ENCODE measurements around the gene CCDC144A. TPM values are rescaled to one million over a fixed set of nuclear protein-coding genes. Genes with fewer than 3 reads are reported as not detected.
"Not testable (repeated sequence)": the region's sequence is repeated elsewhere in the genome, so short reads cannot be mapped to it uniquely, and the experiment has no call there.

Gene CCDC144A, protein sequence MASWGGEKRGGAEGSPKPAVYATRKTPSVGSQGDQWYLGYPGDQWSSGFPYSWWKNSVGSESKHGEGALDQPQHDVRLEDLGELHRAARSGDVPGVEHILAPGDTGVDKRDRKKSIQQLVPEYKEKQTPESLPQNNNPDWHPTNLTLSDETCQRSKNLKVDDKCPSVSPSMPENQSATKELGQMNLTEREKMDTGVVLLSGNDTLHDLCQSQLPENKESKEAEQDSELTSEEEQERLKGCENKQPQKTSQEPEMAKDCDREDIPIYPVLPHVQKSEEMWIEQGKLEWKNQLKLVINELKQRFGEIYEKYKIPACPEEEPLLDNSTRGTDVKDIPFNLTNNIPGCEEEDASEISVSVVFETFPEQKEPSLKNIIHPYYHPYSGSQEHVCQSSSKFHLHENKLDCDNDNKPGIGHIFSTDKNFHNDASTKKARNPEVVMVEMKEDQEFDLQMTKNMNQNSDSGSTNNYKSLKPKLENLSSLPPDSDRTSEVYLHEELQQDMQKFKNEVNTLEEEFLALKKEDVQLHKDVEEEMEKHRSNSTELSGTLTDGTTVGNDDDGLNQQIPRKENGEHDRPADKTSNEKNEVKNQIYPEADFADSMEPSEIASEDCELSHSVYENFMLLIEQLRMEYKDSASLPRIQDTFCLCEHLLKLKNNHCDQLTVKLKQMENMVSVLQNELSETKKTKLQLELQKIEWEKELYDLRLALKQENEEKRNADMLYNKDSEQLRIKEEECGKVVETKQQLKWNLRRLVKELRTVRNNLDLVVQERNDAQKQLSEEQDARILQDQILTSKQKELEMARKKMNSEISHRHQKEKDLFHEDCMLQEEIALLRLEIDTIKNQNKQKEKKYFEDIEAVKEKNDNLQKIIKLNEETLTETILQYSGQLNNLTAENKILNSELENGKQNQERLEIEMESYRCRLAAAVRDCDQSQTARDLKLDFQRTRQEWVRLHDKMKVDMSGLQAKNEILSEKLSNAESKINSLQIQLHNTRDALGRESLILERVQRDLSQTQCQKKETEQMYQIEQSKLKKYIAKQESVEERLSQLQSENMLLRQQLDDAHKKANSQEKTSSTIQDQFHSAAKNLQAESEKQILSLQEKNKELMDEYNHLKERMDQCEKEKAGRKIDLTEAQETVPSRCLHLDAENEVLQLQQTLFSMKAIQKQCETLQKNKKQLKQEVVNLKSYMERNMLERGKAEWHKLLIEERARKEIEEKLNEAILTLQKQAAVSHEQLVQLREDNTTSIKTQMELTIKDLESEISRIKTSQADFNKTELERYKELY (N-terminal part only)
- 1 to 10 TPM in 2 of 4 donors, under 1 TPM in 2; 0.46 to 4.0 (median 1.2) TPM for polyA plus RNA-seq (ENCODE audit: insufficient read length in 4 of 4)

DNA sequence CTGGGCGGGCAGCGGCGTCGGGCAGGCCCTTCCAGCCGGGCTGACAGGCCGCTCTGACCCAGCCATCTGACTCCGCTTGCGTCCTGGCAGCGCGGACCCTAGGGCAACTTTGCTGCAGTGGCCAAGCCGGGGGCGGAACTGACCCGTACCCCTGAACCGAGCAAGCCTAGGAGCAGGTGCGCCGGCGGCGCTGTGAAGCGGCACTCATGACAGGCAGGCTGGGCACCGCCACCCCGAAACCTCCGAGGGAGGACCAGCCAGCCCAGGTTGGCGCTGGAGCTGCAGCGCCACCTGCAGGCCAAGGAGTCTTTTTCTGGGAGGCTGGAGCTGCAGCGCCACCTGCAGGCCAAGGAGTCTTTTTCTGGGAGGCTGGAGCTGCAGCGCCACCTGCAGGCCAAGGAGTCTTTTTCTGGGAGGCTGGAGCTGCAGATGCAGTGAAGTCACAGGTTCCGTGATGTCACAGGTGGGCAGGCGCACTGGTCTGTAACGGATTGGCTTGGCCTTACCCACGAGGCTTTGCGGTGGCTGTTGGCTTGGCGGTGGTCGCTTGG is at the start of gene CCDC144A:
Gene CCDC144A, plus strand, starts transcription at position 511 of the 551 bp plus-strand sequence. CDS start 160 bp downstream, outside the sequence.
- DNase-seq (ENCODE audit: low read depth in 4 of 4, low spot score in 3 of 4) = not testable (repeated sequence)

DNA sequence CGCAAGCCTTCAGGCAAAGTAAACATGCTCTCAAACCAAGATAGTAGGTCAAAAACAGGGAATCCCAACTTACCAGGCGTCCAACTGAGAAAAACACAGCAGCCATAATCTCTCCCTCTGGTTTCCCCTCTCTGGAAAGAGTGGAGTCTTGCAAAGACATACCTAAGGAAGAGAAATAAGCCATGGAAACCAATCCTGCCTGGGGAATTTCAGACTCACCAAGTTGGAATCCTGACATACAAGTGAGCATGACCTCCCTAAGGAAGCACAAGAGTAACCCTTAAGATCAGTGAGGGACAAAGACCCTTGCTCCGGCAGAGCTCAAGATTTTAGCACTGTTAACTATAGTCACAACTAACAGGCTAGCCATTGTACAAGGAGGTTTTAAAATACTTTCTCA is 40.5 kb upstream of the CCDC144A start:
- no peak for DNase-seq (ENCODE audit: low read depth in 4 of 4, low spot score in 3 of 4)

DNA sequence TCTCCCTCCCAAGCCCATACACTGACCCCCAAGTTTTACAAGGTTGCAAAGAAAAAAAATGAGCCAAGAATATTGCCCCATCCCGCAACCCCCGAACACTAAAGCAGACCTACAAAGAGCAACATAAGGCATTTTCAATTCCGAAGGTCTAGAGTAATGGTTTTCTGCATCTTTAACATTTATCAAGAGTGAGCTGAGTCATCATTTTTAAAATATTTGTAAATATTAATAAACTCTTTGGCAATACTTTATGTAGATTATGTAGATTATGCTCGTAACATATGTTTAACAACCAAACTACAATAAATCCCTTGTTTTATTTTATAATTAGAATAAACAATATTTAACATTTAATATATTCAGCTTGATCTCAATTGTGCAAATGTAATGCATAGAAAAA is 37.8 kb upstream of the CCDC144A start:
- DNase-seq (ENCODE audit: low read depth in 4 of 4, low spot score in 3 of 4) = no peak

DNA sequence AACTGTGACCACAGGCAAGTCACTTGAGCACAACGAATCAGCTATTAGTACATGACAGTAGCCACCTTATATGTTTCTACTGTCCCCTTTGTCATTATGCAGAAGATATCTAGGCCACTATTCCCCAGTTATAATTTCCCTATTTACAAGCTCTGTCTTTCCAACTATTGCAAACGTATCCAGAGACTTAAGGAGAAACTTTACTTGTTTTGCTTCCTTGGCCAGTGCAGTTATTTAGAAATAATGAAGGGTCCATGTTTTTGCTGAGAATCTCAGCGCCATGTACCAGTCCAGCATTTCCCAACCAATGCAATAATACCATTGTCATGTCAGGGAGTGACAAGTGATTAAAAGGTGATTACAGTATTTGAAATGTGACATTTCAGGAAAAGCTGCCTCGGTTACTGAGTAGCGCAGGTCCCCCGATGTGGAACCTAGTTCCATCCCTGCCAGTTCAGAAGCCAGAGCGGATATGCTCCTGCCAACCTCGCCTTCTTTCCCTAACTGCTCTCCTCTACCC is 37.1 kb upstream of the CCDC144A start:
- DNase-seq (ENCODE audit: low read depth in 4 of 4, low spot score in 3 of 4) = peak in 1 of 4 donors; percentile 6

DNA sequence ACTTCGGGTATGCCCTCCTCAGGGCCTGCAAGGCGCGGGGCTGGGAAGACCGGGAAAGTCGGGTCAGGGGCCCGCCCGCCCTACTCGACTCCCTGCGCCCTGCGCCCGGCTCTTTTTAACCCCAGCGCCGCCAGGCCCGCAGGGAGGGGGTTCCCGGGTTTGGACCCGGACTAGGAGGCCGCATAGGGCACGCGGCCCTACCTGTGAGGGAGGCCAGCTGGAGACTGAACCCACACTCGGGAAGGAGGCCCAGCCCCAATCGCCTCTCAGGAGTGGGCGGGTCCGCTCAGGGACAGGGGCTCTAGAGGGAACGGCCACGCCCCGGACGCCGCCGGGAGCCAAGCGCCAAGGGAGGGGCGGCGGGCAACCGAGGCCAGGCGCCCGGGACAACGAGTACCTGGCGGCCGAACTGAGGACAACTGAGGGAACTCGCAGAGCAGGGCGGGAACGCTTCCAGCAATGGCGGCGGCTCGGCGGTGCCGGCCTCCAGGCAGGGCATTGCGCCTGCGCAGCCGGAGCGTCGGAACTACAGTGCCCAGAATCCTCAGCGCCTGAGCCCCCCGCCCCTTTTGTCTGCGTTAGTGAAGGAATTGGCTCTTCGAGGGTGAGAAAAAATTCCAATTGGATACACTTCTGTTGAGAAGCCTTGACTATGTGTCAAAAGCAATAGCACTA is 36.5 kb upstream of the CCDC144A start, which contains the start of gene ZNF624:
Gene ZNF624, minus strand, starts transcription at position 484 of the 675 bp plus-strand sequence.
- peak; percentile 81 to 87 (median 84) for DNase-seq (ENCODE audit: low read depth in 4 of 4, low spot score in 3 of 4)

DNA sequence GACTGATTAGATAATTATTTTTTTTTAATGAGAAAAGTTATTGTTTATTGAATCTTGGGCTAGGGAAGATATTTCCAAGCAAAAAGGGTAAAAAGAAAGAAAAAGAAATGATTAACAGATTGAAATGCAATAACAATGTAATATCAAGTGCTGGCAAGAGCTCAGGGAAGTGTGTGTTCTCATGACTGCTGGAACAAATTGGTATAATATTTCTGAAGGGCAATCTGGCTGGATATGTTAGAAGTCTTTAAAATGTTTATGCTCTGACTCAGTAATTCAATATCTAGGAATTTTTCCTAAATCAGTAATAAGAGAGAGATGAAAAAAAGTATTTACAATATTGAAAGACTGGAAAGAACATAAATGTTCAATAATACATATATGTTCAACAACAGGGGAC is 28.8 kb upstream of the CCDC144A start:
- DNase-seq (ENCODE audit: low read depth in 4 of 4, low spot score in 3 of 4) = no peak

DNA sequence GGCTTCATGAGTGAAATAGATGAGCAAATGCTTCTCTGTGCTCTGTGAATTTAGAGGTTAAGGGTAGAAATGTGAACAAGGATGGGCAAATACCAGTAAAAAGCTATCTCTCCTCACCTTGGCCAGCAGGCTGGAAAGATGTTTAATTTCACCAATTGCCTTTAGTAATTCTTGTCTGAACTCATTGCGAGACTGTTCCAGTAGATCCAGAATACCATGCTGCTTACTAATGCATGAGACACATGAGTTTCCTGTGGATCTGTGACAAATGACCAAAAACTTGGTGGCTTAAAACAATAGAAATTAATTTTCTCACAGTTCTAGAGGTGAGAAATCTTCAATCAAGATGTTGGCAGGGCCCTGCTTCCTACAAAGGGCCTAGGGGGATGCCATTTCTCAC is 27.1 kb upstream of the CCDC144A start:
- no peak for DNase-seq (ENCODE audit: low read depth in 4 of 4, low spot score in 3 of 4)

DNA sequence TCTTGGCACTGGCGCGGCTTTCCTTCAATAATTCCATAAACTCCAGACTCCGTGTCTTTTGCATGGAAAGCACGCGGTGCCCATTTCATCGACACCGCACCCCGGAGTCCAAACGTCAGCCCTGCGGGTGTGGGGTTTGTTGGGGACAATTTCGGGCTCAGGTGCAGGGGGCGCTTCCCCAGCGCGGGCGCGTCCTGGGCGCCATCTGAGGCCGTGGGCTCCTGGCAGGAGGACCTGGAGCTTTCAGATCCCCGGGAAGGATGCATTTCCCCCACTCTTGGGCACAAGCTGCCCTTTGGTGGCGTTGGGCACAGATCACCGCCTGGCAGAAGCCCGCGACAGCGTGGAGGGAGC is 23.5 kb upstream of the CCDC144A start:
- not testable (repeated sequence) for DNase-seq (ENCODE audit: low read depth in 4 of 4, low spot score in 3 of 4)

DNA sequence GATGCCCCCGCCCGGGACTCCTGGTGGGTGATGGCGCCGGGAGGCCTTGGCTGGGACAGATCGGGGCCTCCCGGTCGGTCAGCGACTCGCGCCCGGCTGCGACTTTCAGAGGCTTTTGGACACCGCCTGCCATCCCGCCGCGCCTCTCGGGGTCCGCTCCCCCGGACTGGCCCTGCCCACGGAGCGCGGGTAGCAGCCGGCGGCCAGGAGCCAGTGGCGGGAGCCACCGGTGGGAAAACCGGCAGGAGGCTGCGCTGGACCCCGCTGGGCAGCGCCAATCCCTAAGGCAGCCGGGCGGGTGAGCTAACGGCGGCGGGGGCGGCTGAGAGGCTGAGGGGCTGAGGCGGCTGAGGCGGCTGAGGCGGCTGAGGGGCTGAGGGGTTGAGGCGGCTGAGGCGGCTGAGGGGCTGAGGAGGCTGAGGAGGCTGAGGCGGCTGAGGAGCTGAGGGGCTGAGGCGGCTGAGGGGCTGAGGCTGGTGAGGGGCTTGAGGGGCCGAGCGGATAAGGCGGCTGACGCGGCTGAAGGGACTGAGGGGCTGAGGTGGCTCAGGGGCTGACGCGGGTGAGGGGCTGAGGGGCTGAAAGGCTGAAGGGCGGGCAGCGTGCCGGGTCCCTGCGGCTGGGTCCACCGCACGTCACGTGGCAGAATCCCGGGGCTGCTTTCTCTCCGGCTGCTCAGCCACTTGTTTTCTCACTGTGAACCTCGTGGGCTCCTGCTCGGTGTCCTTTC is 23.0 kb upstream of the CCDC144A start:
- peak in 1 of 4 donors; percentile 17 for DNase-seq (ENCODE audit: low read depth in 4 of 4, low spot score in 3 of 4)

DNA sequence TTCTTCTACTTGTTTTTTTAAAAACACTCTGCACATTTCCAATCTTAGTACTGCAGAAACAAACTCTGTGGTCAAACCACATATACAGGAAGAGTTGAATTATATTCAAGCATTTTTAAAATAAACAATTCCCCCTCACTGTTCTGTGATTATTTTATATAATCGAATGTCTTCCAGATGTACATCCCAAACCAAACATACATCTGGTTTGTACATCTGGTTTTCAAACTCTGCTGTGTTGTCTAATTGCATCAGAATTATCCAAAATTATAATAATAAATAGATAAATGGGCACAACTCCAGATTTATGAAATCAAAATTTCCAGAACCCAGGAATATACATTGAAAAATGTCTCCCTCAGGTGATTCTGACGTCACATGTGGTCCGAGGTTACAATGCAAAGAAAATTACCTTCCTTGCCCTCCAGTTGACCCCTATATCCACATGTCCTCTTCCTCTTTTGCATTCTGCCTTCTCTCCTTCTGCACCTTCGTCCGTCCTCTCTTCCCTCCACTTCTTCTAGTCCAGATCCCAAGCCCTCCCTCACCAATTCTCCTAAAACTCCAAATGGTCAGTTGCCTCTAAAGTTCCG is 13.3 kb upstream of the CCDC144A start:
- DNase-seq (ENCODE audit: low read depth in 4 of 4, low spot score in 3 of 4) = no peak

DNA sequence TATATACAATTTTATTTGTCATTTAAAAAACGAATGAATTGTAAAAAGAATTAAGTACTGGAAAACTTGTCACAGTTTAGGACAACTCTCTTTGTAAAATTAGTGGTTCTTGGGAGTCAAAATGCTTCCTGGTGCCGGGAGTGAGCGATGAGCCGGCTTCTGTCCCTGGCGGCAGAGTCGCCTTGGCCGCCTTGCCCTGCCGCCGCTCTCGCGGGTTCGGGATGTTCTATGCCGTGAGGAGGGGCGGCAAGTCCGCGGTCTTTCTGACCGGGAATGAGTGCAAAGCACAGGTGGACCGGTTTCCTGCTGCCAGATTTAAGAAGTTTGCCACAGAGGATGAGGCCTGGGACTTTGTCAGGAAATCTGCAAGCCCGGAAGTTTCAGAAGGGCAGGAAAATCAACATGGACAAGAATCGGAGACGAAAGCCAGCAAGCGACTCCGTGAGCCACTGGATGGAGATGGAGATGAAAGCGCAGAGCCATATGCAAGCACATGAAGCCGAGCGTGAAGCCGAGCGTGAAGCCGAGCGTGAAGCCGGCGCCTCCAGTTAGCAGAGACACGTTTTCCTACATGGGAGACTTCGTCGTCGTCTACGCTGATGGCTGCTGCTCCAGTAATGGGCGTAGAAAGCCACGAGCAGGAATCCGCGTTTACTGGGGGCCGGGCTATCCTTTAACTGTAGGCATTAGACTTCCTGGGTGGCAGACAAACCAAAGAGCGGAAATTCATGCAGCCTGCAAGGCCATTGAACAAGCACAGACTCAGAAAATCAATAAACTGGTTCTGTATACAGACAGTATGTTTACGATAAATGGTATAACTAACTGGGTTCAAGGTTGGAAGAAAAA is 6.5 kb upstream of the CCDC144A start:
- DNase-seq (ENCODE audit: low read depth in 4 of 4, low spot score in 3 of 4) = not testable (repeated sequence)

DNA sequence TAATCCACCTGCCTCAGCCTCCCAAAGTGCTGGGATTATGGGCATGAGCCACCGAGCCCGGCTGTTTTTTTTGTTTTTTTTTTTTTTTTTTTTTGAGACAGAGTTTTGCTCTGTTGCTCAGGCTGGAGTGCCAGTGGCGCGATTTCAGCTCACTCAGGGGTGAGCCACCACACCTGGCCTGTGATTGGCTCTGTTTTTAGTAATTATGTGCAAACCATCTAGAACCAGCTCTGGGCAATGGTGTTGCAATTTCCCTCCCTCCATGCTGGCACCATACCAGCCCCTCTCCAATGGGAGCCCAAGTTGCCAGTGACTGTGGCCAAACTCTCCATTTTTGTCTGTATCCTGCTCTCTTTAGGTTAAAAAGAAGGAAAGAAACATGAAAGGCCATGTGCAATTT is 4.0 kb upstream of the CCDC144A start:
- not testable (repeated sequence) for DNase-seq (ENCODE audit: low read depth in 4 of 4, low spot score in 3 of 4)

DNA sequence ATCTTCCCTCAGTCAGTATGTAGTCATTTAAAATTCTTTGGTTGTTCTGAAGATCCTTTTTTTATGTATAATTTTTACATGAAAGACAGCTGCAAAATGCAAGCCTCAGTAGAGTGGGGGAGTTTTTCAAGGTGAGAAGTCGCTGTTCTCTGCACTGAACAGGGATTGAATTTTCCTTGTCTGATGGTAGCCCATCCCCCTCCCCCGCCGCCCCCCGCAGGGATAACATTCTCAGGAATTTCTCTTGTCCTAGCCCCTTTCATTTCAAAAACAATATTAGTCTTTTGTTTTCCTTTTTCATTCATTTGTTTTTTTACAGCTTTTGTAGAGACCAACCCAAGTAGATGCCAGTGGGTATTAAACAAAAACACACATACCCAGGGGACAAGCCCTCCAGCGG is 2.9 kb upstream of the CCDC144A start:
- DNase-seq (ENCODE audit: low read depth in 4 of 4, low spot score in 3 of 4) = not testable (repeated sequence)

DNA sequence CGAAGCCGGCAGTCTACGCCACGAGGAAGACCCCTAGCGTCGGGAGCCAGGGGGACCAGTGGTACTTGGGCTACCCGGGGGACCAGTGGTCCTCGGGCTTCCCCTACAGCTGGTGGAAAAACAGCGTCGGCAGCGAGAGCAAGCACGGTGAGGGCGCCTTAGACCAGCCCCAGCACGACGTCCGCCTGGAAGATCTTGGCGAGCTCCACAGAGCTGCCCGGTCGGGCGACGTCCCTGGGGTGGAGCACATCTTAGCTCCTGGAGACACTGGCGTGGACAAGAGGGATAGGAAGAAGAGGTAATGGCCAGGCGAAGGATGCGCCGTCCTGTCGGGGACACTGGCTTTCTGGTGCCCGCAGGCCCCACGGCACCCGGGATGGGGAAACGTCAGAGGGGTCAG is 406 bp downstream of the CCDC144A start:
- not testable (repeated sequence) for DNase-seq (ENCODE audit: low read depth in 4 of 4, low spot score in 3 of 4)

DNA sequence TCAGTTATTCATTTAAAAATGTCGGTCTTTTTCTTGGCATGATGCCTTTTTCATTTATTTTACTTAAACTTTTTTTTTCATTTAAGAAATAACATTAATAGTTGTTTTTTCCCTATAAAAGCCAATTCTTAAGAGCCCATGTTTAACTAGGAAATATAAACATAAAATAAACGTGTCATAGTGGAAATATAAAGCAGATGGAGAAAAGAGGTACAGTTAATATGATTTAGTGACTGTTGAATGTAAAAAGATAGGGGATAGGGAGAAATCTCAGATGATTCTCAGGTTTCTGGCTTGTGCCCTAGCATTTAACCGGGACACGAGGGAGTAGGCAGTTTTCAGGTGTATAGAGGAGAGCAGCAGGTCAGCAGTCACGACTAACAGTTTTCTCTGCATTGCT is 7.6 kb downstream of the CCDC144A start:
- DNase-seq (ENCODE audit: low read depth in 4 of 4, low spot score in 3 of 4) = not testable (repeated sequence)

DNA sequence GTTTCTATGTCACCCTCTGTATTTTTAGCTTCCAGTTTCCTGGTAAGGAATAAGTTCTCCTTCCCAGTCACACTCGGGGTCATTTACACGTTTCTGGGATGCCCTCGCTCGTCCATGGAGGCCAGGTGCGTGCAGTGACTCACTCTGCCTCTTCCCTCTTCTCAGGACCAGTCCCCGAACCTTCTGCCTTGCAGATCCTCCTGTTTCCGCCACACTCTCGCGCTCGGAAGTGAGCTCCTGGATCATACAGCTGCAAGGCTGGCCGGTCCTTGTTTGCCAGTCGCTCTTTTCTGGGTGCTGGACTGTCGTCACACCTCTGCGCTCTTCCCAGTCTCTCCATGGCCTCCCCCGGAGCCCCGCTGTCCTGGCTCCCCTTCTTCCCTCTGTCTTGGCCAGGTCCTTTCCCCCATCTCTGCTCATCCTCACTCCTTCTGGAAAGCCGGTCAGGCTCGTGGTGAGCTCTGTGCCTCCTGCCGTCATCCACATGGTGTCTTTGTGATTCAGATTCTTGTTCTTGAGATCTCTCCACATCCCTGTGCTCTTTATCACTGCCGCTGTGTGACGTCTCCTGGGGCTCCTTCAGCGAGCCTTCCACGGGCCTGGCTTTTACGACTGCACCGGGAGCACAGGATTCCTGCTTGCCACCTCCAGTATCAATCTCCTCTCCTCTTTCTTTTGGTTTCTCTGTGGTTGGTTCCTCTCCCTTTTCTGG is 55.6 kb downstream of the CCDC144A start:
- not testable (repeated sequence) for DNase-seq (ENCODE audit: low read depth in 4 of 4, low spot score in 3 of 4)

DNA sequence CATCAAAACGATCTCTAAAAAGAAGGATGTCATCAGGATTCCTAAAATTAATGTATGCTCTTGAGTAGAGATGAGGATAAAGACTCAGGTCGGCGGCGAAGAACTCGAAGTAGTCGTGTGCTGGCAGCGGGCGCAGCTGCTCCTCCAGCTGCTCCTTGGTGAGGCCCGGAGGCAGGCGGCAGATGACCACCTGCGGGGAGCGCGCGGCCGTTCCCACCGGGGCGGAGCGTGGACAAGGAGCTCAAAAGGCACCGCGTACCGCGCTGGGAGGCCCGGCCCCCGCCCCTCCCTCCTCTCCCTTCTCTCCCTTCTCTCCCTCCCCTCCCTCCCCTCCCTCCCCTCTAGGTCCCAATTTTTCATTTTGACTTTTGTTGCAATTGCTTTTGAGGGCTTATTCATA is 56.5 kb downstream of the CCDC144A start:
- DNase-seq (ENCODE audit: low read depth in 4 of 4, low spot score in 3 of 4) = not testable (repeated sequence)

All from left renal pelvis (tissue), 4 donors.